Bronchial epithelial cell (primary cell): ENCODE results near the gene HFE. TPM values are rescaled to one million over a fixed set of nuclear protein-coding genes. Genes with fewer than 3 reads are reported as not detected.

Source experiments
- DNase-seq: peaks from one replicate; pipeline ENCODE4 v3.0.0-alpha.2; 2010; ENCODE audit warnings: low read depth
- FAIRE-seq: peaks from 2 replicates; lab custom pipeline; 2011; peaks lifted over from hg19 to GRCh38; lab: Jason Lieb, UNC
- H3K27me3 ChIP-seq: 2 replicates; pipeline ENCODE4 v1.5.1; 2011; ENCODE audit warnings: low read length; ENCODE audit not compliant: control insufficient read depth, insufficient read depth
- H3K36me3 ChIP-seq: 2 replicates; pipeline ENCODE4 v1.5.1; 2011; ENCODE audit warnings: low read length; ENCODE audit not compliant: control insufficient read depth, insufficient read depth
- H3K4me3 ChIP-seq: 2 replicates; pipeline ENCODE4 v1.5.1; 2011; ENCODE audit warnings: mild to moderate bottlenecking, low read depth, low read length, control low read depth
- CTCF ChIP-seq: IDR thresholded peaks from 2 replicates; pipeline ENCODE4 v1.5.1; 2011; ENCODE audit warnings: mild to moderate bottlenecking, moderate library complexity, low read length, control low read depth, inconsistent platforms; ENCODE audit not compliant: insufficient read depth, severe bottlenecking
- total RNA-seq: library from RNA; depleted of rRNA; stranded (reverse); fragments of >200 nt; gene quantifications from 2 replicates; pipeline ENCODE4 v1.2.1, GENCODE V29; 2014

Gene HFE
- total RNA-seq, 1 donor from 2014 or later = 3.7 TPM

- Histone ChIP-seq H3K27me3 (no peaks in the 10 kb centered on the region), H3K36me3 (no peaks in the 10 kb centered on the region), H3K4me3 (no peak overlapping the region)
- DNase-seq (no peak), FAIRE-seq (no peak)
- TF ChIP-seq CTCF = no peak
These were observed 6.8 kb downstream of the HFE start for GRCh38 chr6:26094036-26094435.

DNA sequence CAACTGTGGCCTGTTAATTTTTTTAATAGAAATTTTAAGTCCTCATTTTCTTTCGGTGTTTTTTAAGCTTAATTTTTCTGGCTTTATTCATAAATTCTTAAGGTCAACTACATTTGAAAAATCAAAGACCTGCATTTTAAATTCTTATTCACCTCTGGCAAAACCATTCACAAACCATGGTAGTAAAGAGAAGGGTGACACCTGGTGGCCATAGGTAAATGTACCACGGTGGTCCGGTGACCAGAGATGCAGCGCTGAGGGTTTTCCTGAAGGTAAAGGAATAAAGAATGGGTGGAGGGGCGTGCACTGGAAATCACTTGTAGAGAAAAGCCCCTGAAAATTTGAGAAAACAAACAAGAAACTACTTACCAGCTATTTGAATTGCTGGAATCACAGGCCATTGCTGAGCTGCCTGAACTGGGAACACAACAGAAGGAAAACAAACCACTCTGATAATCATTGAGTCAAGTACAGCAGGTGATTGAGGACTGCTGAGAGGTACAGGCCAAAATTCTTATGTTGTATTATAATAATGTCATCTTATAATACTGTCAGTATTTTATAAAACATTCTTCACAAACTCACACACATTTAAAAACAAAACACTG lies 10.1 kb downstream of the HFE start:
- peak; percentile 51 for TF ChIP-seq CTCF
- DNase-seq = peak; percentile 45
- no peaks in the 10 kb centered on the region for H3K36me3 ChIP-seq
- H3K27me3 ChIP-seq = no peaks in the 10 kb centered on the region
- H3K4me3 ChIP-seq = no peak overlapping the region
- no peak for FAIRE-seq

DNA sequence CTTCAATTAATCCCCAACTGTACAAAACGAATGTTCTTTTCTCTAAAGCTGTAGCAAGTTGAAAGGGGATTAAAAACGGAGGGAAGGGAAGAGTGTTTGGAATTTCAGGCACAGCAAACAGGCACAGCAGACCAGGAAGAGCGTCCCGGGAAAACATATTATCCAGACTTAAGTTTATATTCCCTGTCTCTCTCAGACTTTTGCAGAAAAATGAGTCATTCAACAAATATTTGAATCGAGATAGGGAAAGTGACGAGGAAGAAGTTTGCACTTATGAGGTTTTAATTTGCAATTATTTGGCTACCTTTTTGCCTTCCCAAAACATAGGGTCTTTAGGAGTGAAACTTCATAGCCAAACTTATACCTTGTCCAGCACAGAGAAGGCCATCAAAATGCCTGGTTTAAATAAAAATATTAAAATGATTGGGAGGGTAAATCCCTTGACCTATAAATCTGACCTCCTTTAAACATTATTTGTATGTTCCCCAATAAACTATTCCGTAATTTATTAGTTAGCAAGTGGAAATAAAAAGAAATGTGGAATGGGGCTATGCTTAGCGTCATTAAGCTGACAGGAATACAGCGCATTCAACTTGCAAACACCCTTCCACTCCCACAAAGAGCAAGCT lies 16.0 kb downstream of the HFE start:
- DNase-seq (peak; percentile 70), FAIRE-seq (no peak)
- Histone ChIP-seq H3K36me3 (no peaks in the 10 kb centered on the region), H3K27me3 (no peaks in the 10 kb centered on the region), H3K4me3 (peak overlapping the region; percentile 20)
- no peak for TF ChIP-seq CTCF

DNA sequence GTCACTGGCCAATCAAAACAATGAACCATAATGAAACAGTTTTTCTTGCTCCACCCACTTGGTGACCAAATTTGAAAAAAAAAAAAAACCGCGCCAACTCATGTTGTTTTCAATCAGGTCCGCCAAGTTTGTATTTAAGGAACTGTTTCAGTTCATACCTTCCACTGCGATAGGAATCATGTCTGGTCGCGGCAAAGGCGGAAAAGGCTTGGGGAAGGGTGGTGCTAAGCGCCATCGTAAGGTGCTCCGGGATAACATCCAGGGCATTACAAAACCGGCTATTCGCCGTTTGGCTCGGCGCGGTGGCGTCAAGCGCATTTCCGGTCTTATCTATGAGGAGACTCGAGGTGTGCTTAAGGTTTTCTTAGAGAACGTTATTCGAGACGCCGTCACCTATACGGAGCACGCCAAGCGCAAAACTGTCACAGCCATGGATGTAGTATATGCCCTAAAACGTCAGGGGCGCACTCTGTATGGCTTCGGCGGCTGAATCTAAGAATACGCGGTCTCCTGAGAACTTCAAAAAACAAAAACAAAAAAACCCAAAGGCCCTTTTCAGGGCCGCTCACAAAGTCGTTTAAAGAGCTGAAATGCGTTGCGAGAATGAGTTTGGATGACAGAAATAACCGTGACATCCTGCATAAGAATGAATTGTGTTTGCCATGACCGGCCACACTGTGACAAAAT lies 16.7 kb downstream of the HFE start:
- peak; percentile 45 for TF ChIP-seq CTCF
- no peak for FAIRE-seq
- Histone ChIP-seq H3K4me3 (peak overlapping the region; percentile 42), H3K27me3 (no peaks in the 10 kb centered on the region), H3K36me3 (no peaks in the 10 kb centered on the region)
- DNase-seq = peak; percentile 91

GRCh38 chr6:26104457-26105108 lies 17.4 kb downstream of the HFE start:
- Histone ChIP-seq H3K27me3 (no peaks in the 10 kb centered on the region), H3K4me3 (peak overlapping the region; percentile 42), H3K36me3 (no peaks in the 10 kb centered on the region)
- no peak for TF ChIP-seq CTCF
- DNase-seq = no peak
- peak; percentile 18 for FAIRE-seq
